A549 (cell line): Measurements from ENCODE around the gene LGR5. TPM values are rescaled to one million over a fixed set of nuclear protein-coding genes. Genes with fewer than 3 reads are reported as not detected.

Source experiments
- ATAC-seq, 2 experiments: fragments of 200-7000 bp in 1 of 2; fragments of >200 bp in 1 of 2; cut with Nextera tagmentation in 1 of 2; cut with Tn5 transposase in 1 of 2; 3 replicates each; pipeline versions ENCODE4 v1.8.0 to v1.9.1; 2018 to 2020; ENCODE audit warnings: mild to moderate bottlenecking in 1 of 2, moderate library complexity in 1 of 2
- CTCF ChIA-PET: fragments of 300-600 bp; sonication (Branson Sonifier 250); formaldehyde crosslinking; extraction: SDS; loops from one replicate; lab custom pipeline; 2021; ENCODE audit warnings: antibody characterized with exemption, inconsistent platforms; lab: Yijun Ruan, JAX
- POLR2A ChIA-PET: fragments of 350-600 bp; formaldehyde crosslinking; extraction: SDS; loops from one replicate; lab custom pipeline; 2021; ENCODE audit warnings: antibody characterized with exemption, inconsistent platforms; lab: Yijun Ruan, JAX
- DNase-seq, 2 experiments: peaks; one replicate each; pipeline versions ENCODE4 v3.0.0 to v3.0.0-alpha.2; 2011 to 2016; ENCODE audit warnings: low read depth in 1 of 2, low spot score in 1 of 2
- FAIRE-seq: peaks from 2 replicates; lab custom pipeline; 2011; peaks lifted over from hg19 to GRCh38; lab: Jason Lieb, UNC
- H3K27ac ChIP-seq, 2 experiments: fragments of >200 bp; sonication (Bioruptor Twin); formaldehyde crosslinking; 3 replicates each; pipeline ENCODE4 v1.5.1; 2016 to 2017
- H3K4me1 ChIP-seq: fragments of >200 bp; sonication (Bioruptor Twin); formaldehyde crosslinking; 3 replicates; pipeline ENCODE4 v1.6.1; 2016
- H3K4me2 ChIP-seq: fragments of >200 bp; sonication (Bioruptor Twin); formaldehyde crosslinking; 3 replicates; pipeline ENCODE4 v1.6.1; 2016
- H3K4me3 ChIP-seq: fragments of >200 bp; sonication (Bioruptor Twin); formaldehyde crosslinking; 3 replicates; pipeline ENCODE4 v1.5.1; 2016
- H3K9me3 ChIP-seq: fragments of >200 bp; sonication (Bioruptor Twin); formaldehyde crosslinking; 3 replicates; pipeline ENCODE4 v1.6.1; 2016
- CBX2 ChIP-seq: fragments of 200-600 bp; sonication (generic); IDR thresholded peaks from 2 replicates; pipeline ENCODE4 v1.6.1; 2016; ENCODE audit warnings: low read depth, mild to moderate bottlenecking, borderline replicate concordance
- CEBPB ChIP-seq, 2 experiments: fragments of >200 bp in 1 of 2; sonication (Bioruptor Twin) in 1 of 2; formaldehyde crosslinking in 1 of 2; IDR thresholded peaks; 2 replicates each; pipeline ENCODE4 v1.6.1; 2012 to 2016
- EHF ChIP-seq: fragments of 250-450 bp; sonication (Bioruptor Pico); IDR thresholded peaks from 2 replicates; pipeline ENCODE4 v1.5.0; 2020; ENCODE audit warnings: mild to moderate bottlenecking
- ESRRA ChIP-seq: fragments of 150-350 bp; IDR thresholded peaks from 2 replicates; pipeline ENCODE4 v1.6.1; 2014; ENCODE audit warnings: mild to moderate bottlenecking, low read length, borderline replicate concordance
- FOSL2 ChIP-seq, 2 experiments: fragments of 450-650 bp in 1 of 2; fragments of >200 bp in 1 of 2; sonication (Bioruptor Twin) in 1 of 2; formaldehyde crosslinking; IDR thresholded peaks; 2 replicates each; pipeline versions ENCODE4 v1.5.0 to v1.6.1; 2016 to 2020; ENCODE audit warnings: mild to moderate bottlenecking in 1 of 2, moderate library complexity in 1 of 2
- FOXS1 ChIP-seq: fragments of 250-450 bp; sonication (Bioruptor Pico); IDR thresholded peaks from 2 replicates; pipeline ENCODE4 v1.5.0; 2020; ENCODE audit warnings: mild to moderate bottlenecking, moderate library complexity
- HDAC2 ChIP-seq: fragments of 200-600 bp; sonication (generic); IDR thresholded peaks from 2 replicates; pipeline ENCODE4 v1.6.1; 2016
- HEYL ChIP-seq: fragments of 250-450 bp; sonication (Bioruptor Pico); IDR thresholded peaks from 2 replicates; pipeline ENCODE4 v1.8.0; 2021; ENCODE audit warnings: mild to moderate bottlenecking, moderate library complexity
- HOXB13 ChIP-seq: fragments of 250-450 bp; sonication (Bioruptor Pico); IDR thresholded peaks from 2 replicates; pipeline ENCODE4 v1.5.0; 2020; ENCODE audit warnings: low read depth, mild to moderate bottlenecking, moderate library complexity
- JUNB ChIP-seq: fragments of >200 bp; sonication (Bioruptor Twin); formaldehyde crosslinking; IDR thresholded peaks from 2 replicates; pipeline ENCODE4 v1.6.1; 2016
- MAFK ChIP-seq: fragments of 450-650 bp; IDR thresholded peaks from 2 replicates; pipeline ENCODE4 v1.6.1; 2014; ENCODE audit not compliant: partially characterized antibody
- MYC ChIP-seq: IDR thresholded peaks from 2 replicates; pipeline ENCODE4 v1.6.1; 2012; ENCODE audit warnings: mild to moderate bottlenecking, inconsistent platforms, low read length, improper control_type of control experiment, borderline replicate concordance
- NFE2L2 ChIP-seq: fragments of 150-350 bp; conservative IDR thresholded peaks from 2 replicates; pipeline ENCODE4 v1.6.1; 2014; ENCODE audit warnings: low read length
- RCOR1 ChIP-seq: fragments of 150-350 bp; IDR thresholded peaks from 2 replicates; pipeline ENCODE4 v1.6.1; 2014; ENCODE audit warnings: antibody characterized with exemption, low read length, low read depth
- RFX5 ChIP-seq: fragments of 450-650 bp; IDR thresholded peaks from 2 replicates; pipeline ENCODE4 v1.7.1; 2014; ENCODE audit warnings: antibody characterized with exemption, mild to moderate bottlenecking, moderate library complexity
- RNF2 ChIP-seq: fragments of 200-600 bp; sonication (generic); IDR thresholded peaks from 2 replicates; pipeline ENCODE4 v1.6.1; 2016; ENCODE audit warnings: low read depth, mild to moderate bottlenecking, antibody characterized with exemption, moderate library complexity, borderline replicate concordance
- TFCP2L1 ChIP-seq: fragments of 250-450 bp; sonication (Bioruptor Pico); IDR thresholded peaks from 2 replicates; pipeline ENCODE4 v1.5.0; 2021; ENCODE audit warnings: mild to moderate bottlenecking
- TP53 ChIP-seq: fragments of 250-450 bp; sonication (Bioruptor Pico); IDR thresholded peaks from 2 replicates; pipeline ENCODE4 v1.5.0; 2021; ENCODE audit warnings: mild to moderate bottlenecking, moderate library complexity
- ZNF302 ChIP-seq: fragments of 250-450 bp; sonication (Bioruptor Pico); IDR thresholded peaks from 2 replicates; pipeline ENCODE4 v1.9.0; 2021; ENCODE audit warnings: inconsistent platforms, mild to moderate bottlenecking, moderate library complexity
- ZSCAN20 ChIP-seq: fragments of 250-450 bp; sonication (Bioruptor Pico); IDR thresholded peaks from 2 replicates; pipeline ENCODE4 v1.8.0; 2022; ENCODE audit warnings: mild to moderate bottlenecking, moderate library complexity
- WGBS: methylation state at CpG from one replicate; pipeline ENCODE4 v1.1.6; 2017; ENCODE audit errors: missing lambda C conversion rate; 5-methylcytosine and 5-hydroxymethylcytosine counted together
- polyA plus RNA-seq, 4 experiments: library from polyadenylated mRNA; depleted of rRNA in 3 of 4; stranded (reverse); fragments of >200 nt; fragmentation: RNase III in 1 of 4; extraction: RNeasy Plus Mini Kit Qiagen cat#74134 plus additional on column Dnase treatment in 1 of 4; gene quantifications; 2 replicates in 3 of 4; 3 replicates in 1 of 4; pipeline ENCODE4 v1.2.3, GENCODE V29; 2011 to 2017
- TF ChIP-seq, protein P1 (sequence below): IDR thresholded peaks from 2 replicates; pipeline ENCODE4 v1.6.1; 2012; ENCODE audit warnings: low read depth, borderline replicate concordance
- TF ChIP-seq, protein P2 (sequence below): fragments of 200-600 bp; sonication (generic); IDR thresholded peaks from 2 replicates; pipeline ENCODE4 v1.6.1; 2016; ENCODE audit warnings: antibody characterized with exemption, mild to moderate bottlenecking, moderate library complexity

LGR5 gene
- polyA plus RNA-seq, 2 of the 4 experiments (the other 2 are of a cell fraction): not detected

GRCh38 chr12:71558445-71558844 lies 118.8 kb downstream of the LGR5 start:
- no peak for DNase-seq
- Histone ChIP-seq H3K27ac (no peak overlapping the region), H3K4me3 (no peak overlapping the region), H3K9me3 (no peaks in the 10 kb centered on the region), H3K4me1 (peaks cover 12% of the 10 kb centered on the region; the same call in 2 of the 3 replicates)
- WGBS: 79% methylated on average over 3 of the region's 3 CpGs
- ChIA-PET POLR2A (no interaction called here), CTCF (interaction anchor here (0.7 to 1.6 kb wide), 2 partner anchors 11 to 35 kb away, joined by 3 to 4 read pairs; no protein-coding TSS in a partner anchor)
- no peak for ATAC-seq
- TF ChIP-seq FOXS1 (CRISPR knock-in tag): no peak
- TF ChIP-seq EHF (CRISPR knock-in tag): no peak
- TF ChIP-seq ESRRA: no peak
- TF ChIP-seq, protein P1, sequence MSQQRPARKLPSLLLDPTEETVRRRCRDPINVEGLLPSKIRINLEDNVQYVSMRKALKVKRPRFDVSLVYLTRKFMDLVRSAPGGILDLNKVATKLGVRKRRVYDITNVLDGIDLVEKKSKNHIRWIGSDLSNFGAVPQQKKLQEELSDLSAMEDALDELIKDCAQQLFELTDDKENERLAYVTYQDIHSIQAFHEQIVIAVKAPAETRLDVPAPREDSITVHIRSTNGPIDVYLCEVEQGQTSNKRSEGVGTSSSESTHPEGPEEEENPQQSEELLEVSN: no peak
- no peak for TF ChIP-seq HOXB13
- no peak for TF ChIP-seq HDAC2
- TF ChIP-seq, protein P2, sequence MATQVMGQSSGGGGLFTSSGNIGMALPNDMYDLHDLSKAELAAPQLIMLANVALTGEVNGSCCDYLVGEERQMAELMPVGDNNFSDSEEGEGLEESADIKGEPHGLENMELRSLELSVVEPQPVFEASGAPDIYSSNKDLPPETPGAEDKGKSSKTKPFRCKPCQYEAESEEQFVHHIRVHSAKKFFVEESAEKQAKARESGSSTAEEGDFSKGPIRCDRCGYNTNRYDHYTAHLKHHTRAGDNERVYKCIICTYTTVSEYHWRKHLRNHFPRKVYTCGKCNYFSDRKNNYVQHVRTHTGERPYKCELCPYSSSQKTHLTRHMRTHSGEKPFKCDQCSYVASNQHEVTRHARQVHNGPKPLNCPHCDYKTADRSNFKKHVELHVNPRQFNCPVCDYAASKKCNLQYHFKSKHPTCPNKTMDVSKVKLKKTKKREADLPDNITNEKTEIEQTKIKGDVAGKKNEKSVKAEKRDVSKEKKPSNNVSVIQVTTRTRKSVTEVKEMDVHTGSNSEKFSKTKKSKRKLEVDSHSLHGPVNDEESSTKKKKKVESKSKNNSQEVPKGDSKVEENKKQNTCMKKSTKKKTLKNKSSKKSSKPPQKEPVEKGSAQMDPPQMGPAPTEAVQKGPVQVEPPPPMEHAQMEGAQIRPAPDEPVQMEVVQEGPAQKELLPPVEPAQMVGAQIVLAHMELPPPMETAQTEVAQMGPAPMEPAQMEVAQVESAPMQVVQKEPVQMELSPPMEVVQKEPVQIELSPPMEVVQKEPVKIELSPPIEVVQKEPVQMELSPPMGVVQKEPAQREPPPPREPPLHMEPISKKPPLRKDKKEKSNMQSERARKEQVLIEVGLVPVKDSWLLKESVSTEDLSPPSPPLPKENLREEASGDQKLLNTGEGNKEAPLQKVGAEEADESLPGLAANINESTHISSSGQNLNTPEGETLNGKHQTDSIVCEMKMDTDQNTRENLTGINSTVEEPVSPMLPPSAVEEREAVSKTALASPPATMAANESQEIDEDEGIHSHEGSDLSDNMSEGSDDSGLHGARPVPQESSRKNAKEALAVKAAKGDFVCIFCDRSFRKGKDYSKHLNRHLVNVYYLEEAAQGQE: no peak
- TF ChIP-seq TFCP2L1 (CRISPR knock-in tag): no peak
- TF ChIP-seq MYC: no peak
- no peak for TF ChIP-seq CEBPB (IDR thresholded peaks at IDR 0.05)
- TF ChIP-seq NFE2L2: no peak
- no peak for TF ChIP-seq RNF2
- no peak for TF ChIP-seq TP53 (CRISPR knock-in tag)
- no peak for TF ChIP-seq FOSL2 (IDR thresholded peaks at IDR 0.05)
- TF ChIP-seq FOSL2 (CRISPR knock-in tag; IDR thresholded peaks at IDR 0.05): no peak
- no peak for TF ChIP-seq RCOR1
- no peak for TF ChIP-seq RFX5
- TF ChIP-seq, all 56 proteins: peak for 0
- no peak overlapping the region for H3K4me2 ChIP-seq
- no peak for FAIRE-seq

GRCh38 chr12:71562676-71563595 lies 123.3 kb downstream of the LGR5 start:
- CTCF ChIA-PET: no interaction called here
- no peak for TF ChIP-seq ZSCAN20 (CRISPR knock-in tag)
- TF ChIP-seq HEYL (CRISPR knock-in tag): no peak
- no peak for TF ChIP-seq MAFK
- TF ChIP-seq CBX2: no peak
- TF ChIP-seq JUNB: no peak
- TF ChIP-seq ZNF302: no peak
- no peak for TF ChIP-seq FOSL2 (IDR thresholded peaks at IDR 0.05)
- TF ChIP-seq FOSL2 (CRISPR knock-in tag; IDR thresholded peaks at IDR 0.05): no peak
- H3K4me1 ChIP-seq: no peaks in the 10 kb centered on the region

More at GRCh38 chr12:71562676-71563595, 123.3 kb downstream of the LGR5 start:
- 78% methylated on average over 11 of the region's 11 CpGs for WGBS
- POLR2A ChIA-PET: no interaction called here
- no peaks in the 10 kb centered on the region for H3K9me3 ChIP-seq
- no peak overlapping the region for H3K4me2 ChIP-seq
- no peak overlapping the region for H3K4me3 ChIP-seq
- FAIRE-seq (no peak), DNase-seq (no peak), ATAC-seq (no peak)
- no peak overlapping the region for H3K27ac ChIP-seq
